NCI-H345 (cell line): Measurements from ENCODE around the gene EFCAB11.
A peak's percentile ranks its signal among the peaks of the same experiment; 100 is the strongest.

Source experiments
- DNase-seq: peaks from one replicate; lab custom pipeline; 2025; lab: John Stamatoyannopoulos, UW

EFCAB11 gene

GRCh38 chr14:89956661-89957009 is 2.1 kb upstream of the EFCAB11 start:
- no peak for DNase-seq

- DNase-seq: peak; percentile 95
Observed at GRCh38 chr14:89955745-89956660, 1.5 kb upstream of the EFCAB11 start, which contains the start of gene TDP1. TSS of gene TDP1 (plus strand) at chr14:89955927. CDS start at chr14:89963115, 7,188 bp downstream.

- no peak for DNase-seq
Observed at GRCh38 chr14:89955022-89955744, 653 bp upstream of the EFCAB11 start.

- no peak for DNase-seq
Observed at GRCh38 chr14:89953602-89954001, 928 bp downstream of the EFCAB11 start.

- DNase-seq: no peak
Observed at GRCh38 chr14:89952576-89952975, 2.0 kb downstream of the EFCAB11 start.

GRCh38 chr14:89947344-89947743 is 7.2 kb downstream of the EFCAB11 start:
- peak; percentile 14 for DNase-seq

GRCh38 chr14:89941830-89942377 is 12.6 kb downstream of the EFCAB11 start:
- no peak for DNase-seq

GRCh38 chr14:89936654-89937185 is 17.8 kb downstream of the EFCAB11 start:
- no peak for DNase-seq

- DNase-seq: peak; percentile 89
Observed at GRCh38 chr14:89933002-89933401, 21.5 kb downstream of the EFCAB11 start.

- DNase-seq: no peak
Observed at GRCh38 chr14:89927186-89927865, 27.2 kb downstream of the EFCAB11 start.

- DNase-seq: no peak
Observed at GRCh38 chr14:89926694-89927093, 27.8 kb downstream of the EFCAB11 start.

- DNase-seq: no peak
Observed at GRCh38 chr14:89924268-89924667, 30.3 kb downstream of the EFCAB11 start.

- DNase-seq: no peak
Observed at GRCh38 chr14:89922031-89922907, 32.3 kb downstream of the EFCAB11 start.

GRCh38 chr14:89921346-89921745 is 33.2 kb downstream of the EFCAB11 start:
- DNase-seq: no peak

GRCh38 chr14:89920056-89920455 is 34.5 kb downstream of the EFCAB11 start:
- no peak for DNase-seq

- DNase-seq: no peak
Observed at GRCh38 chr14:89918721-89919120, 35.8 kb downstream of the EFCAB11 start.

- DNase-seq: peak; percentile 70
Observed at GRCh38 chr14:89915114-89915878, 39.2 kb downstream of the EFCAB11 start.

GRCh38 chr14:89912667-89913211 is 41.8 kb downstream of the EFCAB11 start:
- DNase-seq: no peak

GRCh38 chr14:89912221-89912620 is 42.3 kb downstream of the EFCAB11 start:
- DNase-seq: no peak
